ENCODE results near the gene TAS2R1.

- TF ChIP-seq, protein P1, sequence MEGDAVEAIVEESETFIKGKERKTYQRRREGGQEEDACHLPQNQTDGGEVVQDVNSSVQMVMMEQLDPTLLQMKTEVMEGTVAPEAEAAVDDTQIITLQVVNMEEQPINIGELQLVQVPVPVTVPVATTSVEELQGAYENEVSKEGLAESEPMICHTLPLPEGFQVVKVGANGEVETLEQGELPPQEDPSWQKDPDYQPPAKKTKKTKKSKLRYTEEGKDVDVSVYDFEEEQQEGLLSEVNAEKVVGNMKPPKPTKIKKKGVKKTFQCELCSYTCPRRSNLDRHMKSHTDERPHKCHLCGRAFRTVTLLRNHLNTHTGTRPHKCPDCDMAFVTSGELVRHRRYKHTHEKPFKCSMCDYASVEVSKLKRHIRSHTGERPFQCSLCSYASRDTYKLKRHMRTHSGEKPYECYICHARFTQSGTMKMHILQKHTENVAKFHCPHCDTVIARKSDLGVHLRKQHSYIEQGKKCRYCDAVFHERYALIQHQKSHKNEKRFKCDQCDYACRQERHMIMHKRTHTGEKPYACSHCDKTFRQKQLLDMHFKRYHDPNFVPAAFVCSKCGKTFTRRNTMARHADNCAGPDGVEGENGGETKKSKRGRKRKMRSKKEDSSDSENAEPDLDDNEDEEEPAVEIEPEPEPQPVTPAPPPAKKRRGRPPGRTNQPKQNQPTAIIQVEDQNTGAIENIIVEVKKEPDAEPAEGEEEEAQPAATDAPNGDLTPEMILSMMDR (conservative IDR thresholded peaks at IDR 0.05; ENCODE audit: low read depth, low read length): no peak
- no peak for TF ChIP-seq EZH2phosphoT487 (IDR thresholded peaks at IDR 0.05; ENCODE audit: borderline replicate concordance, low read length)
- TF ChIP-seq EZH2 (IDR thresholded peaks at IDR 0.05; ENCODE audit: low read length, unreplicated experiment): no peak
These were observed 16.7 kb upstream of the TAS2R1 start for GRCh38 chr5:9646843-9647242.
